Measurements from ENCODE around the gene CNOT6.

CNOT6 gene

GRCh38 chr5:180545248-180545647 lies 51.1 kb downstream of the CNOT6 start:
- POLR2A ChIA-PET, result no interaction called here
- no peaks in the 10 kb centered on the region for H3K4me1 ChIP-seq (ENCODE audit: control insufficient read depth, insufficient read depth, low read length)
- peaks cover 9 to 29% of the 10 kb centered on the region in 2 experiments; a peak in 2 of 3 replicates for H3K36me3 ChIP-seq (ENCODE audit: control insufficient read depth in 2 of 2, insufficient read depth in 1 of 2, low read length in 2 of 2)
- H3K9me3 ChIP-seq (ENCODE audit: control insufficient read depth, insufficient read depth, low read depth, low read length), result no peaks in the 10 kb centered on the region
- H3K4me3 ChIP-seq (ENCODE audit: low read depth, low read length), result no peak overlapping the region
- CTCF ChIA-PET, result interaction anchor here (0.6 kb wide), 1 partner anchor 223 kb away, joined by 4 read pairs; no protein-coding TSS in a partner anchor
- no peak overlapping the region for H3K27ac ChIP-seq (ENCODE audit: extremely low read depth, low read depth, low read length)
- 0 out of 2 replicates have a peak, but pooled peaks have one; percentile 41 for TF ChIP-seq ZNF146 (tag by site-specific recombination; IDR thresholded peaks at IDR 0.05)
- TF ChIP-seq, protein P1, sequence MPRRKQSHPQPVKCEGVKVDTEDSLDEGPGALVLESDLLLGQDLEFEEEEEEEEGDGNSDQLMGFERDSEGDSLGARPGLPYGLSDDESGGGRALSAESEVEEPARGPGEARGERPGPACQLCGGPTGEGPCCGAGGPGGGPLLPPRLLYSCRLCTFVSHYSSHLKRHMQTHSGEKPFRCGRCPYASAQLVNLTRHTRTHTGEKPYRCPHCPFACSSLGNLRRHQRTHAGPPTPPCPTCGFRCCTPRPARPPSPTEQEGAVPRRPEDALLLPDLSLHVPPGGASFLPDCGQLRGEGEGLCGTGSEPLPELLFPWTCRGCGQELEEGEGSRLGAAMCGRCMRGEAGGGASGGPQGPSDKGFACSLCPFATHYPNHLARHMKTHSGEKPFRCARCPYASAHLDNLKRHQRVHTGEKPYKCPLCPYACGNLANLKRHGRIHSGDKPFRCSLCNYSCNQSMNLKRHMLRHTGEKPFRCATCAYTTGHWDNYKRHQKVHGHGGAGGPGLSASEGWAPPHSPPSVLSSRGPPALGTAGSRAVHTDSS (tag by site-specific recombination; IDR thresholded peaks at IDR 0.05), result no peak

DNA sequence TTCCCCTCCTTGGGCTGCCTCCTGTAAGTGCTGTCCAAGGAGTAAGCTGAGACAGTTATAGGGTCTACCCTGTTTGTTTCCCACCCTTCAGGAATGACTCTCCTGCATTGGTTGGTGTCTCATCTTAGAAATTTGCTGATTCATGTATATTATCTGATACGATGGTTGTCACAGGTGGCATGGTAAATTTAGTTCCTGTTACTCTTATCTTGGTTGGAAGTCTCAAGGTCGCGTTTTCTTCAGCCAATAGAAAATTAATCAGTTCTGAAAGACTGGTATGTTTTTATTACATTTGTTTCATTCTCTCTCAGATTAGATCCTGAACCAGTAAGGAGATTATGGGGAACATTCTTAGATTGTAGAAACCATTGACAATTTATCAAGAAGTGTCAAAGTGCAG lies 54.4 kb downstream of the CNOT6 start:
- Histone ChIP-seq H3K27ac (ENCODE audit: extremely low read depth, low read depth, low read length) (no peak overlapping the region), H3K9me3 (ENCODE audit: control insufficient read depth, insufficient read depth, low read depth, low read length) (no peaks in the 10 kb centered on the region), H3K4me1 (ENCODE audit: control insufficient read depth, insufficient read depth, low read length) (no peaks in the 10 kb centered on the region), H3K36me3 (ENCODE audit: control insufficient read depth in 2 of 2, insufficient read depth in 1 of 2, low read length in 2 of 2) (peaks cover 14 to 37% of the 10 kb centered on the region in 2 experiments; a peak in 2 of 3 replicates), H3K4me3 (ENCODE audit: low read depth, low read length) (no peak overlapping the region)
- ChIA-PET POLR2A (no interaction called here), CTCF (interaction anchor here (1.5 kb wide), 1 partner anchor 255 kb away, joined by 5 read pairs; no protein-coding TSS in a partner anchor)
- TF ChIP-seq ZNF248 (tag by site-specific recombination; IDR thresholded peaks at IDR 0.05), result no peak
- TF ChIP-seq ZFP3 (tag by site-specific recombination; IDR thresholded peaks at IDR 0.05; ENCODE audit: low read depth), result no peak
- no peak for TF ChIP-seq HOXD13 (CRISPR knock-in tag; IDR thresholded peaks at IDR 0.05; ENCODE audit: borderline replicate concordance)
- TF ChIP-seq KLF10 (tag by site-specific recombination; IDR thresholded peaks at IDR 0.05), result no peak
- no peak for TF ChIP-seq ZNF175 (tag by site-specific recombination; IDR thresholded peaks at IDR 0.05)
- TF ChIP-seq ZNF660 (tag by site-specific recombination; IDR thresholded peaks at IDR 0.05), result no peak
- TF ChIP-seq ZNF548 (tag by site-specific recombination; IDR thresholded peaks at IDR 0.05), result no peak

GRCh38 chr5:180553530-180553929 lies 59.4 kb downstream of the CNOT6 start:
- ChIA-PET CTCF (interaction anchor here (0.6 to 1.6 kb wide), 2 partner anchors 53 to 95 kb away, joined by 3 to 6 read pairs; no protein-coding TSS in a partner anchor), POLR2A (interaction anchor here (0.7 kb wide), 1 partner anchor 346 kb away, joined by 9 read pairs; no protein-coding TSS in a partner anchor)
- Histone ChIP-seq H3K36me3 (ENCODE audit: control insufficient read depth in 2 of 2, insufficient read depth in 1 of 2, low read length in 2 of 2) (peaks cover 24 to 62% of the 10 kb centered on the region in 2 experiments; a peak in 2 of 3 replicates), H3K27ac (ENCODE audit: extremely low read depth, low read depth, low read length) (no peak overlapping the region), H3K4me3 (ENCODE audit: low read depth, low read length) (no peak overlapping the region), H3K4me1 (ENCODE audit: control insufficient read depth, insufficient read depth, low read length) (no peaks in the 10 kb centered on the region), H3K9me3 (ENCODE audit: control insufficient read depth, insufficient read depth, low read depth, low read length) (no peaks in the 10 kb centered on the region)
- TF ChIP-seq ZNF169 (tag by site-specific recombination; IDR thresholded peaks at IDR 0.05) (no peak), ZNF37A (tag by site-specific recombination; IDR thresholded peaks at IDR 0.05) (no peak), ZNF335 (tag by site-specific recombination; conservative IDR thresholded peaks at IDR 0.05) (no peak), ZNF146 (tag by site-specific recombination; IDR thresholded peaks at IDR 0.05) (no peak), ZBTB48 (tag by site-specific recombination; IDR thresholded peaks at IDR 0.05) (no peak), ZNF785 (tag by site-specific recombination; IDR thresholded peaks at IDR 0.05) (no peak), MZF1 (tag by site-specific recombination; IDR thresholded peaks at IDR 0.05; ENCODE audit: borderline replicate concordance) (no peak), ZEB2 (tag by site-specific recombination; IDR thresholded peaks at IDR 0.05) (no peak), ZNF529 (tag by site-specific recombination; IDR thresholded peaks at IDR 0.05; ENCODE audit: insufficient replicate concordance) (no peak), ZNF239 (tag by site-specific recombination; IDR thresholded peaks at IDR 0.05) (no peak), ZNF521 (tag by site-specific recombination; IDR thresholded peaks at IDR 0.05) (no peak), ZNF174 (tag by site-specific recombination; IDR thresholded peaks at IDR 0.05) (no peak), ZBTB17 (tag by site-specific recombination; IDR thresholded peaks at IDR 0.05) (no peak)
- TF ChIP-seq, protein P2, sequence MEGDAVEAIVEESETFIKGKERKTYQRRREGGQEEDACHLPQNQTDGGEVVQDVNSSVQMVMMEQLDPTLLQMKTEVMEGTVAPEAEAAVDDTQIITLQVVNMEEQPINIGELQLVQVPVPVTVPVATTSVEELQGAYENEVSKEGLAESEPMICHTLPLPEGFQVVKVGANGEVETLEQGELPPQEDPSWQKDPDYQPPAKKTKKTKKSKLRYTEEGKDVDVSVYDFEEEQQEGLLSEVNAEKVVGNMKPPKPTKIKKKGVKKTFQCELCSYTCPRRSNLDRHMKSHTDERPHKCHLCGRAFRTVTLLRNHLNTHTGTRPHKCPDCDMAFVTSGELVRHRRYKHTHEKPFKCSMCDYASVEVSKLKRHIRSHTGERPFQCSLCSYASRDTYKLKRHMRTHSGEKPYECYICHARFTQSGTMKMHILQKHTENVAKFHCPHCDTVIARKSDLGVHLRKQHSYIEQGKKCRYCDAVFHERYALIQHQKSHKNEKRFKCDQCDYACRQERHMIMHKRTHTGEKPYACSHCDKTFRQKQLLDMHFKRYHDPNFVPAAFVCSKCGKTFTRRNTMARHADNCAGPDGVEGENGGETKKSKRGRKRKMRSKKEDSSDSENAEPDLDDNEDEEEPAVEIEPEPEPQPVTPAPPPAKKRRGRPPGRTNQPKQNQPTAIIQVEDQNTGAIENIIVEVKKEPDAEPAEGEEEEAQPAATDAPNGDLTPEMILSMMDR (tag by site-specific recombination; IDR thresholded peaks at IDR 0.05), result no peak
- TF ChIP-seq, protein P3, sequence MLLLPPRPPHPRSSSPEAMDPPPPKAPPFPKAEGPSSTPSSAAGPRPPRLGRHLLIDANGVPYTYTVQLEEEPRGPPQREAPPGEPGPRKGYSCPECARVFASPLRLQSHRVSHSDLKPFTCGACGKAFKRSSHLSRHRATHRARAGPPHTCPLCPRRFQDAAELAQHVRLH (tag by site-specific recombination; IDR thresholded peaks at IDR 0.05), result no peak
- TF ChIP-seq, protein P1 (tag by site-specific recombination; IDR thresholded peaks at IDR 0.05), result no peak
- TF ChIP-seq, protein P4, sequence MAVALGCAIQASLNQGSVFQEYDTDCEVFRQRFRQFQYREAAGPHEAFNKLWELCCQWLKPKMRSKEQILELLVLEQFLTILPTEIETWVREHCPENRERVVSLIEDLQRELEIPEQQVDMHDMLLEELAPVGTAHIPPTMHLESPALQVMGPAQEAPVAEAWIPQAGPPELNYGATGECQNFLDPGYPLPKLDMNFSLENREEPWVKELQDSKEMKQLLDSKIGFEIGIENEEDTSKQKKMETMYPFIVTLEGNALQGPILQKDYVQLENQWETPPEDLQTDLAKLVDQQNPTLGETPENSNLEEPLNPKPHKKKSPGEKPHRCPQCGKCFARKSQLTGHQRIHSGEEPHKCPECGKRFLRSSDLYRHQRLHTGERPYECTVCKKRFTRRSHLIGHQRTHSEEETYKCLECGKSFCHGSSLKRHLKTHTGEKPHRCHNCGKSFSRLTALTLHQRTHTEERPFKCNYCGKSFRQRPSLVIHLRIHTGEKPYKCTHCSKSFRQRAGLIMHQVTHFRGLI (tag by site-specific recombination; IDR thresholded peaks at IDR 0.05), result no peak
